ENCODE data around the gene KLHDC10.

DNA sequence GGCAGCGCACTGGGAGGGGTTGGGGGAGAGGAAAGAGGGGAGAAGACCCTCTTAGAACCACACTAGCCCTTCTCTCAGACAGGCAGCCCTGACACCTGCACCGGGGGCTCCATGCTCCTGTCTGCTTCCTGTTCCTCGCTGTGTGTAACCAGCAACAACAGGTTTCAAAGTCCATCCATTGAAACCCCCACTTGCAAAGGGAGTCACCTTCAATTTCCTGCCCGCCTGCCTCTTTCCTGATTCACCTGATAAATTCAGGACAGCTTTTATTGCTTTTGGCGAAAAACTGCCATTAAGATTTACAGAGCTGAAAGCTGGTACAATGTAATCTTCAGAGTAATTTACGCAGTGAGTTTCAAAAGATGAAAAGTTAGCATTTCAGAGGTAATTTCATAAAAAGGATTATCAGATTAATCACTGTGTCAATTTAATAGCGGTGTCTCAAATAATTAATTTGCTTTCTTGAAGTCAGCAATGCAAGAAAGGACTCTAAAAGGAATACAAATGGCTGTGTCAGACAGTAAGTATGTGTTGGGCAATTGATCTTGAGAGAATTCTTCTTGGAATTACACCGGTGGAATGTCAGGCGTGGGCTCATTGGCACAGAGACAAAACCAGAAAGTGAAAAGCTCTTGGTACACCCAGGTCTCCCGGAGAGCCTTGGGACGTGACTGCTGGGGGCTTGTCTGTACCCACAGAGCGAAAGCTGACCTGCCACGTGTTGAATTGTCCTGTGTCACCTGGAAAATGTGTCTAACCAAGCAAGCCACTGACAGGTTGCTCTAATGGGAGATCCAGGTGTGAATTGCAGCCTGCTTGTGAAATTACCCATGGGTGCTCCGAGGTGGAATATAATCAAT lies 74.2 kb downstream of the KLHDC10 start:
- TF ChIP-seq EP300 (conservative IDR thresholded peaks at IDR 0.05; ENCODE audit: poor library complexity, severe bottlenecking) (no peak), RAD21 (conservative IDR thresholded peaks at IDR 0.05) (no peak), POLR2AphosphoS5 (IDR thresholded peaks at IDR 0.05) (peak; percentile 24), EZH2 (IDR thresholded peaks at IDR 0.05; ENCODE audit: borderline replicate concordance, insufficient read depth, low read length, poor library complexity, severe bottlenecking) (no peak), TAF1 (IDR thresholded peaks at IDR 0.05; ENCODE audit: low read depth) (no peak), SMC3 (conservative IDR thresholded peaks at IDR 0.05; ENCODE audit: poor library complexity) (no peak), MXI1 (conservative IDR thresholded peaks at IDR 0.05; ENCODE audit: poor library complexity, severe bottlenecking) (no peak)
- TF ChIP-seq, protein P1, sequence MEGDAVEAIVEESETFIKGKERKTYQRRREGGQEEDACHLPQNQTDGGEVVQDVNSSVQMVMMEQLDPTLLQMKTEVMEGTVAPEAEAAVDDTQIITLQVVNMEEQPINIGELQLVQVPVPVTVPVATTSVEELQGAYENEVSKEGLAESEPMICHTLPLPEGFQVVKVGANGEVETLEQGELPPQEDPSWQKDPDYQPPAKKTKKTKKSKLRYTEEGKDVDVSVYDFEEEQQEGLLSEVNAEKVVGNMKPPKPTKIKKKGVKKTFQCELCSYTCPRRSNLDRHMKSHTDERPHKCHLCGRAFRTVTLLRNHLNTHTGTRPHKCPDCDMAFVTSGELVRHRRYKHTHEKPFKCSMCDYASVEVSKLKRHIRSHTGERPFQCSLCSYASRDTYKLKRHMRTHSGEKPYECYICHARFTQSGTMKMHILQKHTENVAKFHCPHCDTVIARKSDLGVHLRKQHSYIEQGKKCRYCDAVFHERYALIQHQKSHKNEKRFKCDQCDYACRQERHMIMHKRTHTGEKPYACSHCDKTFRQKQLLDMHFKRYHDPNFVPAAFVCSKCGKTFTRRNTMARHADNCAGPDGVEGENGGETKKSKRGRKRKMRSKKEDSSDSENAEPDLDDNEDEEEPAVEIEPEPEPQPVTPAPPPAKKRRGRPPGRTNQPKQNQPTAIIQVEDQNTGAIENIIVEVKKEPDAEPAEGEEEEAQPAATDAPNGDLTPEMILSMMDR (IDR thresholded peaks at IDR 0.05; ENCODE audit: poor library complexity, severe bottlenecking): no peak
- TF ChIP-seq, protein P2, sequence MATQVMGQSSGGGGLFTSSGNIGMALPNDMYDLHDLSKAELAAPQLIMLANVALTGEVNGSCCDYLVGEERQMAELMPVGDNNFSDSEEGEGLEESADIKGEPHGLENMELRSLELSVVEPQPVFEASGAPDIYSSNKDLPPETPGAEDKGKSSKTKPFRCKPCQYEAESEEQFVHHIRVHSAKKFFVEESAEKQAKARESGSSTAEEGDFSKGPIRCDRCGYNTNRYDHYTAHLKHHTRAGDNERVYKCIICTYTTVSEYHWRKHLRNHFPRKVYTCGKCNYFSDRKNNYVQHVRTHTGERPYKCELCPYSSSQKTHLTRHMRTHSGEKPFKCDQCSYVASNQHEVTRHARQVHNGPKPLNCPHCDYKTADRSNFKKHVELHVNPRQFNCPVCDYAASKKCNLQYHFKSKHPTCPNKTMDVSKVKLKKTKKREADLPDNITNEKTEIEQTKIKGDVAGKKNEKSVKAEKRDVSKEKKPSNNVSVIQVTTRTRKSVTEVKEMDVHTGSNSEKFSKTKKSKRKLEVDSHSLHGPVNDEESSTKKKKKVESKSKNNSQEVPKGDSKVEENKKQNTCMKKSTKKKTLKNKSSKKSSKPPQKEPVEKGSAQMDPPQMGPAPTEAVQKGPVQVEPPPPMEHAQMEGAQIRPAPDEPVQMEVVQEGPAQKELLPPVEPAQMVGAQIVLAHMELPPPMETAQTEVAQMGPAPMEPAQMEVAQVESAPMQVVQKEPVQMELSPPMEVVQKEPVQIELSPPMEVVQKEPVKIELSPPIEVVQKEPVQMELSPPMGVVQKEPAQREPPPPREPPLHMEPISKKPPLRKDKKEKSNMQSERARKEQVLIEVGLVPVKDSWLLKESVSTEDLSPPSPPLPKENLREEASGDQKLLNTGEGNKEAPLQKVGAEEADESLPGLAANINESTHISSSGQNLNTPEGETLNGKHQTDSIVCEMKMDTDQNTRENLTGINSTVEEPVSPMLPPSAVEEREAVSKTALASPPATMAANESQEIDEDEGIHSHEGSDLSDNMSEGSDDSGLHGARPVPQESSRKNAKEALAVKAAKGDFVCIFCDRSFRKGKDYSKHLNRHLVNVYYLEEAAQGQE (IDR thresholded peaks at IDR 0.05; ENCODE audit: borderline replicate concordance): no peak
